Stimulated activated CD4-positive, alpha-beta T cell treated with anti-CD3 and anti-CD28 coated beads, TNF-alpha, amount 100 ng/mL, for 48 hours (primary cell): ENCODE measurements around the gene SMIM10L2A.
A peak's percentile ranks its signal among the peaks of the same experiment; 100 is the strongest.
"Not testable (repeated sequence)": the region's sequence is repeated elsewhere in the genome, so short reads cannot be mapped to it uniquely, and the experiment has no call there.

Experiments used
- DNase-seq, 3 donors: peaks; one replicate each; pipeline ENCODE4 v3.0.0-alpha.2; 2020; ENCODE audit warnings: low read depth in 3 of 3

Gene SMIM10L2A

GRCh38 chrX:135454816-135455215 lies 33.1 kb downstream of the SMIM10L2A start:
- no peak for DNase-seq

DNA sequence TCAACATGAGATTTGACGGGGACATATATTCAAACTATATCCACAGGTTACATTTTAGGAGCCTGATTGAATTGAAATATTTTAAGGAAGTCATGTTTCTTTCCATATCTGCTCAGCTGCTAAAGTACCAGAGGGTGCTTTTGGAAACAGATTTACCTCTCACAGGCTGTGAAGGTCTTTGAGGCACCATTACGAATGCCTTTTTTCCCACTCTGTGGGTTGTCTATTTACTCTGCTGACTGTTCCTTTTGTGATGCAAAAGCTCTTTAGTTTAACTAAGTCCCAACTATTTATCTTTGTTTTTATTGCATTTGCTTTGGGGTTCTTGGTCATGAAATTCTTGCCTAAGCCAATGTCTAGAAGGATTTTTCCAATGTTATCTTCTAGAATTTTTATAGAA lies 40.0 kb downstream of the SMIM10L2A start:
- DNase-seq: not testable (repeated sequence)

DNA sequence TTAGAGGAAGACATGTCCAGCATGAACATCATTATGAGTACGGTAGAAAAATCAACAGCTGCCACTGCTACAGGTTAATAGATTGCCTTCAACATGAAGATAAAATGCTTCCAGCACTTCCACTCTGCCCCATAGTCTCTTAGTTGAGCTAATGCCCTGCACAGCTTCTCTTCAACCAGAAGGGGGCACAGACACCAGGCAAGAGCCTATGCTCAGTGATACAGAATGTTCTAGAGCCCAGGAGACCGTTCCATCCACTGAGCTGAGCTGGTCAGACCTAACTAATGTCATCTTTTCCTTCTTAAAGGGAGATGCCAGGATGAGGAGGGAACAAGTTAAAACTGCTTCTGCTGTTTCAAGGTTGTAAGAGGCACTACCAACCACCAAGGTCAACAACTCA lies 42.2 kb downstream of the SMIM10L2A start:
- no peak for DNase-seq

GRCh38 chrX:135476378-135476777 lies 54.6 kb downstream of the SMIM10L2A start:
- DNase-seq: no peak

DNA sequence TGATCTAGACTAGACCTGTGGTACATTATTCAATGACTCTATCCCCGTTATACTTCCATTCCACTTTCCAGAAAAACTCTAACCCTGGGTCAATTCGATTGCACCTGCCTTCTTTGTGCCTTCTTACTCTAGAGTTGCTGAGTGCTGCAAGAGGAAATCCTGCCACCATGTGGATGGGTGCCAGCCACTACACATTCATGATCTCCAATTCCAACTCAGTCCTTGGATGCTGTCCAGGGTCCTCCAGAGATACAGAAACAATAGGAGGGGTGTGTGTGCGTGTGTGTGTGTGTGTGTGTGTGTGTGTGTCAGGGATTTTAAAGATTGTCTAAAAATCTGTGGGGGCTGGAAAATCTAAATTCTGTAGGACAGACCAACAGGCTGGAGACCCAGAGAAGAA lies 55.8 kb downstream of the SMIM10L2A start:
- DNase-seq: peak in 2 of 3 donors; percentile 8 to 18
